DND-41 (cell line): Measurements from ENCODE around the gene IRX2.

ENCODE experiments used
- EZH2 ChIP-seq: IDR thresholded peaks from 3 replicates; pipeline ENCODE4 v1.6.1; 2012; ENCODE audit warnings: borderline replicate concordance, low read depth, mild to moderate bottlenecking, moderate library complexity, low read length, inconsistent platforms; ENCODE audit not compliant: severe bottlenecking
- TF ChIP-seq, protein P1 (sequence below): IDR thresholded peaks from 2 replicates; pipeline ENCODE4 v1.5.1; 2012; ENCODE audit warnings: borderline replicate concordance, low read length, moderate library complexity, mild to moderate bottlenecking; ENCODE audit not compliant: poor library complexity, severe bottlenecking; ENCODE audit errors: extremely low read depth

- TF ChIP-seq, protein P1, sequence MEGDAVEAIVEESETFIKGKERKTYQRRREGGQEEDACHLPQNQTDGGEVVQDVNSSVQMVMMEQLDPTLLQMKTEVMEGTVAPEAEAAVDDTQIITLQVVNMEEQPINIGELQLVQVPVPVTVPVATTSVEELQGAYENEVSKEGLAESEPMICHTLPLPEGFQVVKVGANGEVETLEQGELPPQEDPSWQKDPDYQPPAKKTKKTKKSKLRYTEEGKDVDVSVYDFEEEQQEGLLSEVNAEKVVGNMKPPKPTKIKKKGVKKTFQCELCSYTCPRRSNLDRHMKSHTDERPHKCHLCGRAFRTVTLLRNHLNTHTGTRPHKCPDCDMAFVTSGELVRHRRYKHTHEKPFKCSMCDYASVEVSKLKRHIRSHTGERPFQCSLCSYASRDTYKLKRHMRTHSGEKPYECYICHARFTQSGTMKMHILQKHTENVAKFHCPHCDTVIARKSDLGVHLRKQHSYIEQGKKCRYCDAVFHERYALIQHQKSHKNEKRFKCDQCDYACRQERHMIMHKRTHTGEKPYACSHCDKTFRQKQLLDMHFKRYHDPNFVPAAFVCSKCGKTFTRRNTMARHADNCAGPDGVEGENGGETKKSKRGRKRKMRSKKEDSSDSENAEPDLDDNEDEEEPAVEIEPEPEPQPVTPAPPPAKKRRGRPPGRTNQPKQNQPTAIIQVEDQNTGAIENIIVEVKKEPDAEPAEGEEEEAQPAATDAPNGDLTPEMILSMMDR, result no peak
- no peak for TF ChIP-seq EZH2
Measured at GRCh38 chr5:2732850-2733249, 18.6 kb downstream of the IRX2 start.
